Measurements from ENCODE around the gene CYTH1. TPM values are rescaled to one million over a fixed set of nuclear protein-coding genes. Genes with fewer than 3 reads are reported as not detected.

Gene CYTH1
- total and polyA plus RNA-seq, 8 donors: 18.3 to 34.4 (median 23.5) TPM

DNA sequence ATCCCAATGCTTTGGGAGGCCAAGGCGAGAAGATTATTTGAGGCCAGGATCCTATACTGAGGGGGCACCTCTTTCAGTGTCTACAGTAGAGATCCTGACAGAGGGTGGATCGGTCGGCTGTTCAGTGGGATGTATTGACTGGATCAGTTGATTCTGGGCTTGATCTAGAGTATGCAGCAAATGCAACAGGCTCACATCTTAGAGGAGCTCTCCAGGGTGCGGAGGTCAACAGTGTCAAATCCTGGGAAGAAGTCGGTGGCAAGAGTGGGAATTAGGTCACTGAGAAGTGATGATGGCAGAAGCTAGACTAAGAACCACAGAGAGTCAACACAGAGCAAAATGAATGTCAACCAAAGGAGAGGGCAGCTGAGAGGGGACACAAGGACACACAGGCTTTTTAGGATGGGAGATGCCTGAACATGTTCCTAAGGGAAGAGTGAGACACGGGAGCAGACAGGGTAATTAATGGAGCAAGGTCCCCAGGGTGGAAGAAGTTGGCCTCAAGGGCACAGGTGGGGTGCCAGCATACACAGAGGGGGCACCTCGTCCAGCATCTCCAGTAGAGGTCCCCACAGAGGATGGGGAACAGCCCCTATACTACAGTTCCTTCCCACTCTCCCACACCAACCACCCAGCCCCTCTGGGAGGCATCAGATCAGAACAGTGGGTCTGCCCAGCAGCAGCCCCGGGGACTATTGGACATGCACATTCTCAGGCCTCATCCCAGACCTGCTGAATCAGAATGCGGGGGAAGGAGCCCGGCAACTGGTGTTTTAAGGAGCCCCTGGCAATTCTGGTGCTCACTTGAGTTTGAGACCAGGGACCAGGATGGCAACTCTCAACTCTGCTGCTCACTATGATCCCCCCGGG, 10.0 kb upstream of the CYTH1 start:
- H3K4me3 ChIP-seq: no peak overlapping the region
- no peaks in the 10 kb centered on the region for H3K27me3 ChIP-seq
- peaks cover 14 to 19% (median 18%) of the 10 kb centered on the region in 3 donors for H3K4me1 ChIP-seq
- WGBS, 2 donors: 89 to 90% methylated on average over 11 of the region's 11 CpGs
- FAIRE-seq (no peak), ATAC-seq (no peak), DNase-seq (no peak)
- peaks cover 0 to 21% (median 15%) of the 10 kb centered on the region in 3 donors for H3K36me3 ChIP-seq
- H3K9me3 ChIP-seq: no peaks in the 10 kb centered on the region
- intact Hi-C loops (cut with DNase I): no loop called here
- TF ChIP-seq, protein P1, sequence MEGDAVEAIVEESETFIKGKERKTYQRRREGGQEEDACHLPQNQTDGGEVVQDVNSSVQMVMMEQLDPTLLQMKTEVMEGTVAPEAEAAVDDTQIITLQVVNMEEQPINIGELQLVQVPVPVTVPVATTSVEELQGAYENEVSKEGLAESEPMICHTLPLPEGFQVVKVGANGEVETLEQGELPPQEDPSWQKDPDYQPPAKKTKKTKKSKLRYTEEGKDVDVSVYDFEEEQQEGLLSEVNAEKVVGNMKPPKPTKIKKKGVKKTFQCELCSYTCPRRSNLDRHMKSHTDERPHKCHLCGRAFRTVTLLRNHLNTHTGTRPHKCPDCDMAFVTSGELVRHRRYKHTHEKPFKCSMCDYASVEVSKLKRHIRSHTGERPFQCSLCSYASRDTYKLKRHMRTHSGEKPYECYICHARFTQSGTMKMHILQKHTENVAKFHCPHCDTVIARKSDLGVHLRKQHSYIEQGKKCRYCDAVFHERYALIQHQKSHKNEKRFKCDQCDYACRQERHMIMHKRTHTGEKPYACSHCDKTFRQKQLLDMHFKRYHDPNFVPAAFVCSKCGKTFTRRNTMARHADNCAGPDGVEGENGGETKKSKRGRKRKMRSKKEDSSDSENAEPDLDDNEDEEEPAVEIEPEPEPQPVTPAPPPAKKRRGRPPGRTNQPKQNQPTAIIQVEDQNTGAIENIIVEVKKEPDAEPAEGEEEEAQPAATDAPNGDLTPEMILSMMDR (IDR thresholded peaks at IDR 0.05): no peak
- H3K27ac ChIP-seq: peak overlapping the region in 1 of 4 donors; percentile 17

DNA sequence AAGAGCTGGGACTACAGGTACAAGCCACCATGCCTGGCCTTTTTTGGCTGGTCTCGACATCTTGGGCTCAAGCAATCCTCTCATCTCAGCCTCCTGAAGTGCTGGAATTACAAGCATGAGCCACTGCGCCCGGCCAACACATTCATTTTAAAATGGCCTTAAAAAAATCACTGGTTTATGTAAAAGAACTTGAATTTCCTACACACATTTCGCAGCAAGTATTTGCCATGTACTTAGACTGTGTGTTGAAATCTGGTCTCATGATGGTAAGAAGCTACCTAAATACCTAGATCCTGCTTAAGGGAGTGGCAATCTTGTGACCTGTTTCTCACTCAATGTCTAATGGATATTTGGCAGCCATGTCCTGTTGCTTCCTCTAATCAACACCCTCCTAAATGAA, 8.5 kb upstream of the CYTH1 start:
- intact Hi-C loops (cut with DNase I): no loop called here
- peaks cover 14 to 19% (median 18%) of the 10 kb centered on the region in 3 donors for H3K4me1 ChIP-seq
- peak overlapping the region in 3 of 4 donors; percentile 73 to 78 (median 78) for H3K27ac ChIP-seq
- H3K9me3 ChIP-seq: no peaks in the 10 kb centered on the region
- H3K4me3 ChIP-seq: no peak overlapping the region
- no peak for FAIRE-seq
- TF ChIP-seq, protein P1 (IDR thresholded peaks at IDR 0.05): no peak
- H3K36me3 ChIP-seq: peaks cover 0 to 8% (median 6%) of the 10 kb centered on the region in 3 donors
- no peak for ATAC-seq
- H3K27me3 ChIP-seq: no peaks in the 10 kb centered on the region
- WGBS, 2 donors: 96% methylated on average over 4 of the region's 4 CpGs
- DNase-seq: no peak

DNA sequence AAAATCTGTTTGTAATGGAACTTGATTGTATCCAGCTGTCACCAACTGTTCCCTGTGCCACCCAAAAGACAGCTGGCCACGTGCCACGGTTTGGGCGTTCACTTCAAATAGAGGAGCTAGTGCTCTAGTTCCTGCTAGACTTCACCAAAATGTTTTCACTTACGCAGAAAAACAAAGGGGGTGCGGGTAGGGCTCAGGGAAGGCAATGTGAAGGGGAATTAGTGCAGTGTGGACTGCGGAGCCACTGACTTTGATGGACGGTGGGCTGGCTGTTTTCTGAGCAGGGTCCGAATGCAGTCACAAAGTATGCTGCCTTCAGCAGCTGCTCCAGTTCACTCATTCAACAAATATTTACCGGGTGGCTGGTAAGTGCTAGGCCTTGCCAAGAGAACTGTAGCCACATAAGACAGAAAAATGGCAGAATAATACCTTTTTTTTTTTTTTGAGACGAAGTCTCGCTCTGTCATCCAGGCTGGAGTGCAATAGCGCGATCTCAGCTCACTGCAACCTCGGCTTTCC, 7.6 kb upstream of the CYTH1 start:
- ATAC-seq: peak; percentile 89 to 93 (median 90)
- H3K4me1 ChIP-seq: peaks cover 14 to 19% (median 18%) of the 10 kb centered on the region in 3 donors
- no peak for FAIRE-seq
- TF ChIP-seq, protein P1 (IDR thresholded peaks at IDR 0.05): no peak
- no peak overlapping the region for H3K4me3 ChIP-seq
- 12 to 15% methylated on average over 14 of the region's 14 CpGs for WGBS, 2 donors
- peak; percentile 79 to 92 (median 84) for DNase-seq
- no peaks in the 10 kb centered on the region for H3K27me3 ChIP-seq
- peaks cover 0 to 6% (median 5%) of the 10 kb centered on the region in 3 donors for H3K36me3 ChIP-seq
- H3K9me3 ChIP-seq: no peaks in the 10 kb centered on the region
- intact Hi-C loops (cut with DNase I): no loop called here
- peak overlapping the region; percentile 61 to 78 (median 76) for H3K27ac ChIP-seq

DNA sequence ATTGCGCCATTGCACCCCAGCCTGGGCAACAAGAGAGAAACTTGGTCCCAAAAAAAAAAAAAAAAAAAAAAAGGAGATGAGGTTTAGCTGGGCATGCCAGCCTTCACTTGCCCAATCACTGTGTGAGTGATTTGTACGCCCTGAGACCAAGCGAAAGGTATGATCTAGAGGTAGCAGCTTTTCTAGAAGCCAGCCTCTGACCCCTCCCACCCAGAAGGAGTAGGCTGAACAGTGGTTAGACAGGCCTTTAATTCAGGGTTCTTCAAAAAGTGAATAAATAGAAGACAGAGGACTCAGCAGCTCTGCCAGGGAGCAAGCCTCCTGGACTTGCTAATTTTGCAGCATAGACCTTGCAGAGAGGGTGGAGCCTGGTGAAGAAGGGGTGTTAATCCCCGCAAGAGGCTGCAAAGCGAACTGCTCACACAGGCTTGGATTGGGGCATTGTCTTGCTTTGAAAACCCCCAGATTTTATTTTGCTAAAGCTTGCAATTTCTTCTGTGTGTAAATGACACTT, 7.1 kb upstream of the CYTH1 start:
- H3K27ac ChIP-seq: peak overlapping the region; percentile 61 to 78 (median 76)
- H3K36me3 ChIP-seq: peaks cover 0 to 1% (median 1%) of the 10 kb centered on the region in 3 donors
- DNase-seq (no peak), FAIRE-seq (no peak), ATAC-seq (peak; percentile 25 to 62 (median 50))
- no peaks in the 10 kb centered on the region for H3K27me3 ChIP-seq
- intact Hi-C loops (cut with DNase I): no loop called here
- no peak overlapping the region for H3K4me3 ChIP-seq
- no peaks in the 10 kb centered on the region for H3K9me3 ChIP-seq
- WGBS, 2 donors: 45 to 46% methylated on average over 5 of the region's 5 CpGs
- peaks cover 14 to 19% (median 18%) of the 10 kb centered on the region in 3 donors for H3K4me1 ChIP-seq
- TF ChIP-seq, protein P1 (IDR thresholded peaks at IDR 0.05): no peak

All from pancreas (tissue), 10 donors.